ENCODE results near the gene PAXX.

- TF ChIP-seq CTBP1 (IDR thresholded peaks at IDR 0.05; ENCODE audit: borderline replicate concordance), result no peak
- TF ChIP-seq BHLHE40 (IDR thresholded peaks at IDR 0.05; ENCODE audit: borderline replicate concordance), result no peak
- no peak for TF ChIP-seq L3MBTL2 (conservative IDR thresholded peaks at IDR 0.05)
- TF ChIP-seq FOXA1 (IDR thresholded peaks at IDR 0.05), result no peak
- TF ChIP-seq SP1 (IDR thresholded peaks at IDR 0.05), result no peak
- no peak for TF ChIP-seq HDGF (IDR thresholded peaks at IDR 0.05; ENCODE audit: borderline replicate concordance)
These were observed 27.9 kb downstream of the PAXX start for GRCh38 chr9:137019891-137020683.
